SK-N-SH (cell line): ENCODE data around the gene SEMA4D. TPM values are rescaled to one million over a fixed set of nuclear protein-coding genes. Genes with fewer than 3 reads are reported as not detected.

Source experiments
- CTCF ChIA-PET: fragments of 300-600, 350-600 bp; formaldehyde crosslinking; extraction: SDS; loops from one replicate; lab custom pipeline; 2021; lab: Yijun Ruan, JAX
- POLR2A ChIA-PET: fragments of 350-600 bp; sonication (Branson Sonifier 250); formaldehyde crosslinking; extraction: SDS; loops from one replicate; lab custom pipeline; 2020; ENCODE audit warnings: antibody characterized with exemption, inconsistent platforms; lab: Yijun Ruan, JAX
- DNase-seq: peaks from one replicate; pipeline ENCODE4 v3.0.0; 2012
- H2AFZ ChIP-seq: fragments of 200-600 bp; sonication (generic); 2 replicates; pipeline ENCODE4 v1.8.1; 2016; ENCODE audit warnings: antibody characterized with exemption, mild to moderate bottlenecking, low read depth
- H3F3A ChIP-seq: fragments of 200-600 bp; sonication (generic); replicated peaks from 2 replicates; pipeline ENCODE3; 2016; ENCODE audit warnings: antibody characterized with exemption, mild to moderate bottlenecking; ENCODE audit not compliant: insufficient read depth
- H3K27ac ChIP-seq, 2 experiments: fragments of 200-500 bp in 1 of 2; fragments of 200-600 bp in 1 of 2; sonication (Bioruptor generic) in 1 of 2; sonication (generic), shearing (Covaris generic) in 1 of 2; 2 replicates each; pipeline versions ENCODE4 v1.5.1 to v1.6.1; 2014 to 2016; ENCODE audit warnings: low read depth in 2 of 2, inconsistent platforms in 1 of 2, low read length in 1 of 2, mild to moderate bottlenecking in 1 of 2, mixed read lengths in 1 of 2
- H3K27me3 ChIP-seq: fragments of 200-600 bp; sonication (generic), shearing (Covaris generic); 2 replicates; pipeline ENCODE4 v1.6.1; 2016; ENCODE audit warnings: mixed run types; ENCODE audit not compliant: insufficient read depth
- H3K36me3 ChIP-seq, 2 experiments: fragments of 200-500 bp in 1 of 2; fragments of 200-600 bp in 1 of 2; sonication (Bioruptor generic) in 1 of 2; sonication (generic) in 1 of 2; replicated peaks in 1 of 2; 2 replicates each; pipeline versions ENCODE3 to v1.5.1; 2014 to 2016; ENCODE audit warnings: low read length in 1 of 2, mild to moderate bottlenecking in 1 of 2; ENCODE audit not compliant: insufficient read depth in 2 of 2, control insufficient read depth in 1 of 2
- H3K4me1 ChIP-seq, 2 experiments: fragments of 200-500 bp in 1 of 2; fragments of 200-600 bp in 1 of 2; sonication (Bioruptor generic) in 1 of 2; sonication (generic), shearing (Covaris generic) in 1 of 2; 2 replicates each; pipeline versions ENCODE4 v1.5.1 to v1.6.1; 2014 to 2016; ENCODE audit warnings: low read depth in 1 of 2, low read length in 1 of 2, mixed run types in 1 of 2; ENCODE audit not compliant: insufficient read depth in 2 of 2, control insufficient read depth in 1 of 2
- H3K4me2 ChIP-seq: fragments of 200-600 bp; sonication (generic), shearing (Covaris generic); 2 replicates; pipeline ENCODE4 v1.6.1; 2017; ENCODE audit warnings: mixed run types
- H3K4me3 ChIP-seq, 2 experiments: fragments of 200-500 bp in 1 of 2; fragments of 200-600 bp in 1 of 2; sonication (Bioruptor generic) in 1 of 2; sonication (generic), shearing (Covaris generic) in 1 of 2; 2 replicates each; pipeline versions ENCODE4 v1.5.1 to v1.8.1; 2014 to 2016; ENCODE audit warnings: low read depth in 2 of 2, inconsistent platforms in 1 of 2, low read length in 1 of 2, mild to moderate bottlenecking in 1 of 2, mixed read lengths in 1 of 2, moderate library complexity in 1 of 2
- H3K79me2 ChIP-seq: fragments of 200-600 bp; sonication (generic); 2 replicates; pipeline ENCODE4 v1.8.1; 2017; ENCODE audit warnings: mild to moderate bottlenecking; ENCODE audit not compliant: insufficient read depth
- H3K9ac ChIP-seq: fragments of 200-600 bp; sonication (generic); 2 replicates; pipeline ENCODE4 v1.6.1; 2017; ENCODE audit warnings: mixed run types
- H3K9me2 ChIP-seq: fragments of 200-600 bp; sonication (generic); 2 replicates; pipeline ENCODE4 v1.6.1; 2017; ENCODE audit warnings: mixed run types
- H3K9me3 ChIP-seq: fragments of 200-600 bp; sonication (generic); 2 replicates; pipeline ENCODE4 v1.6.1; 2017; ENCODE audit warnings: mixed run types, mild to moderate bottlenecking, moderate library complexity
- H4K20me1 ChIP-seq: fragments of 200-600 bp; sonication (generic); 2 replicates; pipeline ENCODE4 v1.6.1; 2017; ENCODE audit warnings: mild to moderate bottlenecking, mixed run types; ENCODE audit not compliant: insufficient read depth
- CTCF ChIP-seq: fragments of 200-600 bp; sonication (generic); IDR thresholded peaks from 2 replicates; pipeline ENCODE4 v1.6.1; 2017; ENCODE audit warnings: antibody characterized with exemption, mild to moderate bottlenecking, moderate library complexity
- ELF1 ChIP-seq: IDR thresholded peaks from 2 replicates; pipeline ENCODE4 v1.4.0; 2012
- EZH2phosphoT487 ChIP-seq: fragments of 200-600 bp; sonication (generic); IDR thresholded peaks from 2 replicates; pipeline ENCODE4 v1.6.1; 2017; ENCODE audit warnings: low read depth, mixed run types, mild to moderate bottlenecking, antibody characterized with exemption, moderate library complexity, borderline replicate concordance
- FOSL2 ChIP-seq: IDR thresholded peaks from 2 replicates; pipeline ENCODE4 v1.4.0; 2012; ENCODE audit warnings: low read depth, mild to moderate bottlenecking, moderate library complexity, borderline replicate concordance
- JUND ChIP-seq: IDR thresholded peaks from 2 replicates; pipeline ENCODE4 v1.4.0; 2012
- NFIC ChIP-seq: IDR thresholded peaks from 2 replicates; pipeline ENCODE4 v1.4.0; 2012; ENCODE audit warnings: borderline replicate concordance
- POLR2AphosphoS5 ChIP-seq: IDR thresholded peaks from 2 replicates; pipeline ENCODE4 v1.6.1; 2012; ENCODE audit warnings: low read depth, low read length
- RCOR1 ChIP-seq: fragments of 150-350 bp; IDR thresholded peaks from 2 replicates; pipeline ENCODE4 v1.6.1; 2017; ENCODE audit warnings: antibody characterized with exemption, low read length
- REST ChIP-seq: IDR thresholded peaks from 2 replicates; pipeline ENCODE4 v1.6.1; 2012; ENCODE audit warnings: mild to moderate bottlenecking, low read depth, low read length, moderate library complexity
- TAF1 ChIP-seq: IDR thresholded peaks from 2 replicates; pipeline ENCODE4 v1.6.1; 2012; ENCODE audit warnings: low read depth, mild to moderate bottlenecking, low read length, moderate library complexity, borderline replicate concordance
- TCF12 ChIP-seq: IDR thresholded peaks from 2 replicates; pipeline ENCODE4 v1.4.0; 2012
- USF1 ChIP-seq: IDR thresholded peaks from 2 replicates; pipeline ENCODE4 v1.4.0; 2012; ENCODE audit warnings: low read depth, borderline replicate concordance
- USF2 ChIP-seq: fragments of 150-350 bp; IDR thresholded peaks from 2 replicates; pipeline ENCODE4 v1.6.1; 2017; ENCODE audit warnings: antibody characterized with exemption, low read length, low read depth, borderline replicate concordance
- YY1 ChIP-seq: IDR thresholded peaks from 2 replicates; pipeline ENCODE4 v1.4.0; 2012; ENCODE audit warnings: low read depth, mild to moderate bottlenecking
- WGBS: methylation state at CpG from one replicate; pipeline ENCODE4 v1.1.6; 2017; ENCODE audit warnings: low lambda C conversion rate; 5-methylcytosine and 5-hydroxymethylcytosine counted together
- polyA plus RNA-seq, 3 experiments: library from polyadenylated mRNA; depleted of rRNA; stranded (reverse); fragments of >200 nt; gene quantifications; 2 replicates each; pipeline ENCODE4 v1.2.3, GENCODE V29; 2012

Gene SEMA4D
- polyA plus RNA-seq, 1 of the 3 experiments (the other 2 are of a cell fraction) = 4.8 TPM

- no peak overlapping the region for H3K27ac ChIP-seq
- ChIA-PET POLR2A (no interaction called here), CTCF (interaction anchor here (1.0 kb wide), 1 partner anchor 12 kb away, joined by 4 read pairs; no protein-coding TSS in a partner anchor)
- H3K4me3 ChIP-seq = no peak overlapping the region
- H3K9me2 ChIP-seq = no peaks in the 10 kb centered on the region
- H3K4me2 ChIP-seq = no peak overlapping the region
- H3K36me3 ChIP-seq = peaks cover 0 to 19% of the 10 kb centered on the region in 2 experiments
- DNase-seq = no peak
- no peak for TF ChIP-seq REST
- TF ChIP-seq JUND = no peak
- no peak for TF ChIP-seq FOSL2
- no peak for TF ChIP-seq USF1
- TF ChIP-seq TAF1 = no peak
- TF ChIP-seq EZH2phosphoT487 = no peak
- no peak for TF ChIP-seq YY1
- no peak for TF ChIP-seq NFIC
- no peak for TF ChIP-seq RCOR1
- TF ChIP-seq TCF12 = no peak
- H2AFZ ChIP-seq = no peak overlapping the region
- no peak overlapping the region for H3K9ac ChIP-seq
- H3K27me3 ChIP-seq = no peaks in the 10 kb centered on the region
- no peaks in the 10 kb centered on the region for H3K9me3 ChIP-seq
- no peaks in the 10 kb centered on the region; a peak in 1 of 4 replicates for H3K4me1 ChIP-seq
- H4K20me1 ChIP-seq = no peaks in the 10 kb centered on the region
- WGBS = 90% methylated on average over 19 of the region's 19 CpGs
- no peaks in the 10 kb centered on the region for H3F3A ChIP-seq
- no peaks in the 10 kb centered on the region for H3K79me2 ChIP-seq
Measured at GRCh38 chr9:89388084-89388867, 109.6 kb downstream of the SEMA4D start.

GRCh38 chr9:89387197-89387849, 110.6 kb downstream of the SEMA4D start:
- H3K36me3 ChIP-seq = peaks cover 0 to 19% of the 10 kb centered on the region in 2 experiments
- no peaks in the 10 kb centered on the region for H3K79me2 ChIP-seq
- H2AFZ ChIP-seq = no peak overlapping the region
- no peaks in the 10 kb centered on the region for H3K9me3 ChIP-seq
- POLR2A ChIA-PET = no interaction called here
- TF ChIP-seq FOSL2 (no peak), USF2 (no peak), CTCF (no peak), ELF1 (no peak), YY1 (no peak), POLR2AphosphoS5 (no peak), USF1 (no peak)
- TF ChIP-seq, all 33 proteins: peak for 0
- no peak for DNase-seq
- CTCF ChIA-PET = interaction anchor here (1.0 kb wide), 1 partner anchor 11 kb away, joined by 4 read pairs; no protein-coding TSS in a partner anchor
- Histone ChIP-seq H4K20me1 (no peaks in the 10 kb centered on the region), H3F3A (no peaks in the 10 kb centered on the region), H3K4me1 (no peaks in the 10 kb centered on the region; a peak in 1 of 4 replicates), H3K27ac (no peak overlapping the region), H3K27me3 (no peaks in the 10 kb centered on the region), H3K4me3 (no peak overlapping the region), H3K9me2 (no peaks in the 10 kb centered on the region), H3K9ac (no peak overlapping the region), H3K4me2 (no peak overlapping the region)
- WGBS = 91% methylated on average over 18 of the region's 20 CpGs
